Smooth muscle cell (in vitro differentiated cells): ENCODE measurements around the gene RNF145. TPM values are rescaled to one million over a fixed set of nuclear protein-coding genes. Genes with fewer than 3 reads are reported as not detected.

Experiments used
- DNase-seq: peaks from one replicate; lab custom pipeline; 2025; ENCODE audit not compliant: unreplicated experiment; lab: John Stamatoyannopoulos, UW
- H2AFZ ChIP-seq: fragments of 200-600 bp; sonication (generic); 2 replicates; pipeline ENCODE4 v1.6.0; 2016; ENCODE audit warnings: antibody characterized with exemption, low read depth, mild to moderate bottlenecking
- H3F3A ChIP-seq: fragments of 200-600 bp; sonication (generic); 2 replicates; pipeline ENCODE4 v1.6.0; 2017; ENCODE audit warnings: antibody characterized with exemption, low read depth
- H3K27ac ChIP-seq: fragments of 200-600 bp; sonication (generic); 2 replicates; pipeline ENCODE4 v1.5.1; 2016; ENCODE audit warnings: low read depth, mild to moderate bottlenecking
- H3K27me3 ChIP-seq: fragments of 200-600 bp; sonication (generic); 2 replicates; pipeline ENCODE4 v1.6.1; 2016; ENCODE audit warnings: low read depth, mild to moderate bottlenecking
- H3K36me3 ChIP-seq: fragments of 200-600 bp; sonication (generic); 2 replicates; pipeline ENCODE4 v1.5.1; 2016; ENCODE audit warnings: low read depth
- H3K4me1 ChIP-seq: fragments of 200-600 bp; sonication (generic); 2 replicates; pipeline ENCODE4 v1.5.1; 2016; ENCODE audit warnings: low read depth
- H3K4me2 ChIP-seq: fragments of 200-600 bp; sonication (generic); 2 replicates; pipeline ENCODE4 v1.6.0; 2016; ENCODE audit warnings: mild to moderate bottlenecking
- H3K4me3 ChIP-seq: fragments of 200-600 bp; sonication (generic); 2 replicates; pipeline ENCODE4 v1.5.1; 2016; ENCODE audit warnings: mild to moderate bottlenecking
- H3K79me2 ChIP-seq: fragments of 200-600 bp; sonication (generic); 2 replicates; pipeline ENCODE4 v1.6.0; 2016; ENCODE audit warnings: low read depth, mild to moderate bottlenecking
- H3K9ac ChIP-seq: fragments of 200-600 bp; sonication (generic); 2 replicates; pipeline ENCODE4 v1.6.0; 2016; ENCODE audit warnings: low read depth
- H3K9me3 ChIP-seq: fragments of 200-600 bp; sonication (generic); replicated peaks from 2 replicates; pipeline ENCODE4 v1.5.1; 2016; ENCODE audit warnings: low read depth
- H4K20me1 ChIP-seq: fragments of 200-600 bp; sonication (generic); 2 replicates; pipeline ENCODE4 v1.6.0; 2016; ENCODE audit warnings: low read depth
- WGBS: methylation state at CpG from one replicate; pipeline ENCODE4 v1.1.7; 2016; ENCODE audit warnings: low lambda C conversion rate; 5-methylcytosine and 5-hydroxymethylcytosine counted together
- polyA plus RNA-seq: library from polyadenylated mRNA; unstranded; fragments of >200 nt; fragmentation: Nextera tagmentation; extraction: Ambion mirVana; gene quantifications from 2 replicates; pipeline ENCODE4 v1.2.1, GENCODE V29; 2016
- total RNA-seq: library from RNA; depleted of rRNA; stranded (reverse); fragments of >200 nt; gene quantifications from 2 replicates; pipeline ENCODE4 v1.2.3, GENCODE V29; 2014
- TF ChIP-seq, protein P1 (sequence below): fragments of 200-600 bp; sonication (generic); IDR thresholded peaks from 2 replicates; pipeline ENCODE4 v1.5.1; 2017; ENCODE audit warnings: borderline replicate concordance, mild to moderate bottlenecking, antibody characterized with exemption; ENCODE audit not compliant: insufficient read depth, poor library complexity, severe bottlenecking

Gene RNF145
- total and polyA plus RNA-seq, 2 experiments from 2014 or later, result 24.3 to 74.3 TPM

DNA sequence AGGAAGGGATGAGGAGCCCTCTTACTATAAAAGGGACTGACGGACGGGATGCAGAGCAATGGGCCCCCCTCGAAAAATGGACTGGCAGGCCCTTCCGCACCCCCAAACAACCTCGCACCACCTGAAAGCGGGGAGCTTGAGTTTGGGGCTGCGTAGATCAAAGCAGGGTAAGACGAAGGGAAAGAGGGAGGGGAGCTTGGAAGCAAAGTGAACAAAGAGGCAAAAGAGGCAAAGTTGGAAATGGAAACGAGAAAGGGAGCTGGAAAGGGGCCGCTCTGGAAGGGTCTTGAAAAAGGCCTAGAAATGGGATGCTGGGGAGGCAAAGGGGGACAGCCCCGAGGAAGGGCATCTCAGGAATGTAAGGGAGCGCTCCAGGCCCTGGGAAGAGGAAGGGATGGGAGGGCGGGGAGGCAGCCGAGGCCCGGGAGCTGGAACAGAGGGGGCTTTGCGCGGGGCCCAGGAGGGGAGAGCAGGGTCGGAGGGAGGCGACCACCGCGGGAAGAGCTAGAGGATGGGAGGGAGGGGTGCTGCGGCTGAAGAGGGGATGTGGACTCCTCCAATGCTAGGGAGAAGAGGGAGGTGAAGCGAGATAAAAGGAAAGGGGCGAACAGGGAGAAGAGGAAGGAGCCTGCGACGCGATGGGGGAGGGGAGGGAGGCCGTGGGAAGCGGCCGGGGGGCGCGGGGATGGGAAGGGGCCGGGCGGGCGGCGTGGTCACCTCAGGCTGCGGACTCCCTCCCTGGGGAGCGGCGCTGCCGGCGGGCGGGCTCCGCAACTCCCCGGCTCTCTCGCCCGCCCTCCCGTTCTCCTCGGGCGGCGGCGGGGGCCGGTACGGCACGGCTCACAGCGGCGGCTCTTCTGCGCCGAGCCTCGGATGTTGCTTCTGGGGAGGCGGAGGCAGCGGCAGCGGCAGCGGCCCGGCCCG, 577 bp downstream of the RNF145 start:
- Histone ChIP-seq H3F3A (peaks cover 9% of the 10 kb centered on the region), H3K4me1 (peaks cover 38% of the 10 kb centered on the region), H3K4me2 (peak overlapping the region; percentile 83), H3K27me3 (no peaks in the 10 kb centered on the region), H3K9me3 (no peaks in the 10 kb centered on the region), H3K9ac (peak overlapping the region; percentile 87), H3K27ac (peak overlapping the region; percentile 83), H4K20me1 (peaks cover 37% of the 10 kb centered on the region), H3K79me2 (peaks cover 53% of the 10 kb centered on the region), H2AFZ (peak overlapping the region; percentile 34), H3K4me3 (peak overlapping the region; percentile 78), H3K36me3 (no peaks in the 10 kb centered on the region)
- under 1% methylated on average over 25 of the region's 65 CpGs for WGBS
- no peak for DNase-seq
- TF ChIP-seq, protein P1, sequence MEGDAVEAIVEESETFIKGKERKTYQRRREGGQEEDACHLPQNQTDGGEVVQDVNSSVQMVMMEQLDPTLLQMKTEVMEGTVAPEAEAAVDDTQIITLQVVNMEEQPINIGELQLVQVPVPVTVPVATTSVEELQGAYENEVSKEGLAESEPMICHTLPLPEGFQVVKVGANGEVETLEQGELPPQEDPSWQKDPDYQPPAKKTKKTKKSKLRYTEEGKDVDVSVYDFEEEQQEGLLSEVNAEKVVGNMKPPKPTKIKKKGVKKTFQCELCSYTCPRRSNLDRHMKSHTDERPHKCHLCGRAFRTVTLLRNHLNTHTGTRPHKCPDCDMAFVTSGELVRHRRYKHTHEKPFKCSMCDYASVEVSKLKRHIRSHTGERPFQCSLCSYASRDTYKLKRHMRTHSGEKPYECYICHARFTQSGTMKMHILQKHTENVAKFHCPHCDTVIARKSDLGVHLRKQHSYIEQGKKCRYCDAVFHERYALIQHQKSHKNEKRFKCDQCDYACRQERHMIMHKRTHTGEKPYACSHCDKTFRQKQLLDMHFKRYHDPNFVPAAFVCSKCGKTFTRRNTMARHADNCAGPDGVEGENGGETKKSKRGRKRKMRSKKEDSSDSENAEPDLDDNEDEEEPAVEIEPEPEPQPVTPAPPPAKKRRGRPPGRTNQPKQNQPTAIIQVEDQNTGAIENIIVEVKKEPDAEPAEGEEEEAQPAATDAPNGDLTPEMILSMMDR, result no peak

DNA sequence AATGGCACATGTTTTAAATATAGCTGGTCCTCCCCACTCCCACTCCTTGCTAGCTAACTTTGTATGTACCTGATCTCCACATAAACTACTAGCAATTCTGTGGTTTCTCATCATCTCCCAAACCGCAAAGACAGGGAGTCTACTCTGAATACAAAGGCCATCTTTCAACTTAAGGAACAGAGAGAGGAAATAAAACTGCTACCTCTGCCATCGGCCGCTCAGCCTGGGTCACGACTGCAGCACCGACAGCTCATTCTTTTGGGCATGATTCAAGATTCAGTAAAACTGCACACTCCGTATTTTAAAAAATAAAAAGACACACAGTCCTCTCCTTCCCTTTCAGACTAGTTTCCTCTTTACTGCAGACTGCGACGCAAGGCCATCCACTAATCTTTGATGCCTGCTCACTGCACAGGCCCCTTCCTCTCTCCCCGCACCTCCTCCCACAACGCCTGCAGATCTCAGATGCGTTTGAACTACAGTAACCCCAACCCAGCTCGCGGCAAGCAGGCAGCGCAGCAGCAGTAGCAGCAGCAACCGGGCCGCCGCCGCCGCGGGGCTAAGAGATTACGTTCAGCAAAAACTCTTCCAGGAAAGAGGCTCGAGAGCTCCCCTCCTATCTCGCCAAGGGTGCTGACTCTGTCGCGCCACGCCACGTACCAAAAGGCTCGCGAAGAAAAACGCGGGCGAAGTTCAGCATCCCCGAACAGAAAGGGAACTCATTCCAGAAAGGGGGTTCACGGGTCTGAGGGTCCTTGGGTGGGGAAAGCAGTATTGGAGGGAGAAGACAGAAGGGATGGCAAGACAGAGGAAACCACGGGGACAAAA, 1.5 kb downstream of the RNF145 start:
- Histone ChIP-seq H3K79me2 (peaks cover 61% of the 10 kb centered on the region), H3K9ac (peak overlapping the region; percentile 87), H3K4me3 (peak overlapping the region; percentile 78), H3K4me2 (peak overlapping the region; percentile 83), H2AFZ (peak overlapping the region; percentile 34), H3F3A (peaks cover 9% of the 10 kb centered on the region), H3K9me3 (no peaks in the 10 kb centered on the region), H4K20me1 (peaks cover 46% of the 10 kb centered on the region), H3K4me1 (peaks cover 40% of the 10 kb centered on the region), H3K36me3 (no peaks in the 10 kb centered on the region), H3K27me3 (no peaks in the 10 kb centered on the region), H3K27ac (peak overlapping the region; percentile 83)
- DNase-seq, result peak; percentile 15
- TF ChIP-seq, protein P1, result no peak
- under 1% methylated on average over 35 of the region's 35 CpGs for WGBS

- DNase-seq, result no peak
- H3K4me2 ChIP-seq, result peak overlapping the region; percentile 83
- H3K4me1 ChIP-seq, result peaks cover 43% of the 10 kb centered on the region
- H4K20me1 ChIP-seq, result peaks cover 52% of the 10 kb centered on the region
- WGBS, result 20% methylated on average over 5 of the region's 5 CpGs
- peaks cover 9% of the 10 kb centered on the region for H3F3A ChIP-seq
- TF ChIP-seq, protein P1, result no peak
- H3K9me3 ChIP-seq, result no peaks in the 10 kb centered on the region
- H2AFZ ChIP-seq, result no peak overlapping the region
- H3K9ac ChIP-seq, result peak overlapping the region; percentile 87
- H3K36me3 ChIP-seq, result no peaks in the 10 kb centered on the region
- H3K27ac ChIP-seq, result peak overlapping the region; percentile 83
- peak overlapping the region; percentile 78 for H3K4me3 ChIP-seq
- H3K79me2 ChIP-seq, result peaks cover 68% of the 10 kb centered on the region
- H3K27me3 ChIP-seq, result no peaks in the 10 kb centered on the region
These were observed 2.1 kb downstream of the RNF145 start for GRCh38 chr5:159207222-159207685.
